Uterus (tissue), 2 donors: ENCODE measurements around the gene FCGBP.
"Not testable (repeated sequence)": the region's sequence is repeated elsewhere in the genome, so short reads cannot be mapped to it uniquely, and the experiment has no call there.

ENCODE experiments used
- CTCF ChIP-seq, 4 experiments: fragments of 200-600 bp in 2 of 4; fragments of 450-650 bp in 2 of 4; sonication (generic) in 2 of 4; IDR thresholded peaks; one replicate each; pipeline ENCODE4 v1.5.1; 2016 to 2019; ENCODE audit warnings: antibody characterized with exemption in 4 of 4, mild to moderate bottlenecking in 2 of 4, moderate library complexity in 1 of 4
- POLR2A ChIP-seq, 2 donors: fragments of 450-650 bp; IDR thresholded peaks; one replicate each; pipeline ENCODE4 v1.6.1; 2016; ENCODE audit warnings: antibody characterized with exemption in 2 of 2, mild to moderate bottlenecking in 1 of 2, moderate library complexity in 1 of 2

DNA sequence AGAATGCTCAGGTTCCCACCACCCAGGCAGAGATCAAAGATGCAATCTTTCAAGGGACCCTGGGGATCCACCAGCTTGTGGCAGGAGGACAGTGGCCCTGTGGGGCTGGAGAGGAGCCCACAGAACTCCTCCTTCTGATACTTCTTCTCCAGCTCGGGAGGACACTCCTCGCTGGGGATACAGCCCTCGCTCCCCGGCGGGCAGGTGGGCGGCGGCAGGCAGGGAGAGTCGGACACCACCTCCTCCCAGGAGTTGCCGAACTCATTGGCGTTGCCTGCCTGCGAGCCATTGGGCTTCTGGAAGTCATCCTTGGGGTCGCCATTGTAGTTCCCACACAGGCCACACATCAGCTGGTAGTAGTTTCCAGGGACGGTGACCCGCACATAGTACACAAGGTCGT lies 32.1 kb downstream of the FCGBP start:
- TF ChIP-seq CTCF, POLR2A (IDR thresholded peaks at IDR 0.05): not testable (repeated sequence)
